WTC11 (cell line): ENCODE results near the gene PPP4R3B. TPM values are rescaled to one million over a fixed set of nuclear protein-coding genes. Genes with fewer than 3 reads are reported as not detected.

ENCODE experiments used
- ATAC-seq: fragments of 200-7000 bp; cut with Tn5 transposase; 2 replicates; pipeline ENCODE4 v1.10.0; 2021; ENCODE audit warnings: mild to moderate bottlenecking, moderate library complexity
- CTCF ChIA-PET: fragments of 300-600 bp; sonication (Branson Sonifier 250); formaldehyde crosslinking; loops from one replicate; lab custom pipeline; 2021; ENCODE audit warnings: antibody characterized with exemption; lab: Charles Lee
- POLR2A ChIA-PET: fragments of 350-600 bp; sonication (Branson Sonifier 250); formaldehyde crosslinking; loops from one replicate; lab custom pipeline; 2021; ENCODE audit warnings: antibody characterized with exemption; lab: Charles Lee
- DNase-seq: peaks from one replicate; pipeline ENCODE4 v3.0.0; 2021; ENCODE audit warnings: low spot score
- H3K27ac Mint-ChIP-seq: 2 replicates; pipeline ENCODE4 v1.8.0; 2021; ENCODE audit warnings: mixed read lengths
- H3K27me3 Mint-ChIP-seq: 2 replicates; pipeline ENCODE4 v1.8.0; 2021; ENCODE audit warnings: low read depth, mild to moderate bottlenecking, moderate library complexity, mixed read lengths
- H3K36me3 Mint-ChIP-seq: 2 replicates; pipeline ENCODE4 v1.8.0; 2021; ENCODE audit warnings: mixed read lengths
- H3K4me1 Mint-ChIP-seq: 2 replicates; pipeline ENCODE4 v1.8.0; 2022; ENCODE audit warnings: mixed read lengths
- H3K4me3 Mint-ChIP-seq: 2 replicates; pipeline ENCODE4 v1.8.0; 2021; ENCODE audit warnings: mild to moderate bottlenecking, moderate library complexity, mixed read lengths
- H3K9me3 Mint-ChIP-seq: 2 replicates; pipeline ENCODE4 v1.8.0; 2021; ENCODE audit warnings: mixed read lengths
- ARID4B ChIP-seq: sonication (generic); formaldehyde crosslinking; IDR thresholded peaks from 2 replicates; pipeline ENCODE4 v1.8.0; 2023; ENCODE audit warnings: missing genetic modification reagents, mild to moderate bottlenecking, borderline replicate concordance
- E2F4 ChIP-seq: sonication (generic); formaldehyde crosslinking; IDR thresholded peaks from 2 replicates; pipeline ENCODE4 v1.8.1; 2022; ENCODE audit warnings: low read depth, mild to moderate bottlenecking, moderate library complexity, missing genetic modification reagents, borderline replicate concordance
- ELF4 ChIP-seq: sonication (generic); formaldehyde crosslinking; IDR thresholded peaks from 2 replicates; pipeline ENCODE4 v1.8.1; 2022; ENCODE audit warnings: low read depth, mild to moderate bottlenecking, moderate library complexity, missing genetic modification reagents
- ERG ChIP-seq: fragments of 250-450 bp; sonication (Bioruptor Pico); IDR thresholded peaks from 2 replicates; pipeline ENCODE4 v1.8.0; 2021; ENCODE audit warnings: mild to moderate bottlenecking
- MLX ChIP-seq: sonication (generic); formaldehyde crosslinking; IDR thresholded peaks from 2 replicates; pipeline ENCODE4 v1.8.1; 2023; ENCODE audit warnings: mild to moderate bottlenecking, missing genetic modification reagents, moderate library complexity
- PRDM15 ChIP-seq: sonication (generic); formaldehyde crosslinking; IDR thresholded peaks from 2 replicates; pipeline ENCODE4 v1.8.0; 2022; ENCODE audit warnings: missing genetic modification reagents
- PREB ChIP-seq: sonication (generic); formaldehyde crosslinking; IDR thresholded peaks from 2 replicates; pipeline ENCODE4 v1.8.1; 2022; ENCODE audit warnings: mild to moderate bottlenecking, missing genetic modification reagents, moderate library complexity, borderline replicate concordance
- RELA ChIP-seq: sonication (generic); formaldehyde crosslinking; IDR thresholded peaks from 2 replicates; pipeline ENCODE4 v1.8.1; 2022; ENCODE audit warnings: missing genetic modification reagents, mild to moderate bottlenecking, borderline replicate concordance
- STAT6 ChIP-seq: sonication (generic); formaldehyde crosslinking; conservative IDR thresholded peaks from 2 replicates; pipeline ENCODE4 v1.8.1; 2023; ENCODE audit warnings: mild to moderate bottlenecking, low read depth, missing genetic modification reagents, moderate library complexity
- TP53 ChIP-seq: sonication (generic); formaldehyde crosslinking; IDR thresholded peaks from 2 replicates; pipeline ENCODE4 v1.8.1; 2023; ENCODE audit warnings: mild to moderate bottlenecking, missing genetic modification reagents
- ZNF232 ChIP-seq: sonication (generic); formaldehyde crosslinking; IDR thresholded peaks from 2 replicates; pipeline ENCODE4 v1.8.0; 2022; ENCODE audit warnings: mild to moderate bottlenecking, missing genetic modification reagents
- ZNF281 ChIP-seq: sonication (generic); formaldehyde crosslinking; IDR thresholded peaks from 2 replicates; pipeline ENCODE4 v1.8.0; 2023; ENCODE audit warnings: mild to moderate bottlenecking, missing genetic modification reagents
- ZNF396 ChIP-seq: fragments of 250-450 bp; sonication (Bioruptor Pico); IDR thresholded peaks from 2 replicates; pipeline ENCODE4 v1.8.0; 2021; ENCODE audit warnings: mild to moderate bottlenecking, moderate library complexity, borderline replicate concordance
- ZSCAN18 ChIP-seq: fragments of 250-450 bp; sonication (Bioruptor Pico); IDR thresholded peaks from 2 replicates; pipeline ENCODE4 v2.1.2; 2022; ENCODE audit warnings: mild to moderate bottlenecking, moderate library complexity
- total RNA-seq: library from RNA; stranded (reverse); gene quantifications from 3 replicates; pipeline ENCODE4 v1.2.3, GENCODE V29; 2021

The PPP4R3B gene
- total RNA-seq, 1 experiment from 2014 or later, result 39.0 TPM

- TF ChIP-seq PRDM15 (CRISPR knock-in tag) (no peak), ZNF281 (CRISPR knock-in tag) (no peak)
Observed at GRCh38 chr2:55502590-55503141, 114.8 kb downstream of the PPP4R3B start (continued).

GRCh38 chr2:55500025-55500424 lies 117.4 kb downstream of the PPP4R3B start:
- no peaks in the 10 kb centered on the region for H3K27me3 Mint-ChIP-seq
- peaks cover 10% of the 10 kb centered on the region; the same call in 1 of the 2 replicates for H3K9me3 Mint-ChIP-seq
- H3K4me1 Mint-ChIP-seq, result peaks cover 4% of the 10 kb centered on the region; the same call in 1 of the 2 replicates
- CTCF ChIA-PET, result interaction anchor here (0.6 kb wide), 1 partner anchor 10 kb away, joined by 4 read pairs; no protein-coding TSS in a partner anchor
- ATAC-seq (no peak), DNase-seq (no peak)
- POLR2A ChIA-PET, result no interaction called here
- H3K4me3 Mint-ChIP-seq, result no peak overlapping the region
- H3K27ac Mint-ChIP-seq, result no peak overlapping the region
- H3K36me3 Mint-ChIP-seq, result no peaks in the 10 kb centered on the region
- TF ChIP-seq STAT6 (no peak), PREB (CRISPR knock-in tag) (no peak), RELA (CRISPR knock-in tag) (no peak), ARID4B (CRISPR knock-in tag) (no peak), ERG (CRISPR knock-in tag) (no peak), E2F4 (CRISPR knock-in tag) (no peak), ZSCAN18 (CRISPR knock-in tag) (no peak), TP53 (CRISPR knock-in tag) (no peak), ELF4 (CRISPR knock-in tag) (no peak), MLX (CRISPR knock-in tag) (no peak), ZNF232 (CRISPR knock-in tag) (no peak), ZNF396 (CRISPR knock-in tag) (no peak)
